Nephron (organoid): ENCODE measurements around the gene AGBL5.

Experiments
- H3K27ac Mint-ChIP-seq, 3 experiments: 2 replicates each; pipeline ENCODE4 v1.8.0; 2020; ENCODE audit warnings: mixed read lengths in 3 of 3, mild to moderate bottlenecking in 2 of 3, moderate library complexity in 1 of 3
- H3K27me3 Mint-ChIP-seq: 2 replicates; pipeline ENCODE4 v1.8.0; 2021; ENCODE audit warnings: low read depth, mild to moderate bottlenecking, moderate library complexity, mixed read lengths
- H3K36me3 Mint-ChIP-seq: 2 replicates; pipeline ENCODE4 v1.8.0; 2020; ENCODE audit warnings: low read depth, mixed read lengths
- H3K4me1 Mint-ChIP-seq: 2 replicates; pipeline ENCODE4 v1.8.0; 2020; ENCODE audit warnings: mixed read lengths
- H3K4me3 Mint-ChIP-seq, 3 experiments: 2 replicates each; pipeline ENCODE4 v1.8.0; 2020; ENCODE audit warnings: mild to moderate bottlenecking in 3 of 3, mixed read lengths in 3 of 3, moderate library complexity in 2 of 3
- H3K9me3 Mint-ChIP-seq: 2 replicates; pipeline ENCODE4 v1.8.0; 2020; ENCODE audit warnings: mixed read lengths
- TF ChIP-seq, protein P1 (sequence below), 3 experiments: fragments of 200-600 bp; sonication (generic); IDR thresholded peaks; one replicate each; pipeline ENCODE4 v1.5.0; 2021; ENCODE audit warnings: antibody characterized with exemption in 3 of 3; ENCODE audit not compliant: unreplicated experiment in 3 of 3

The AGBL5 gene

DNA sequence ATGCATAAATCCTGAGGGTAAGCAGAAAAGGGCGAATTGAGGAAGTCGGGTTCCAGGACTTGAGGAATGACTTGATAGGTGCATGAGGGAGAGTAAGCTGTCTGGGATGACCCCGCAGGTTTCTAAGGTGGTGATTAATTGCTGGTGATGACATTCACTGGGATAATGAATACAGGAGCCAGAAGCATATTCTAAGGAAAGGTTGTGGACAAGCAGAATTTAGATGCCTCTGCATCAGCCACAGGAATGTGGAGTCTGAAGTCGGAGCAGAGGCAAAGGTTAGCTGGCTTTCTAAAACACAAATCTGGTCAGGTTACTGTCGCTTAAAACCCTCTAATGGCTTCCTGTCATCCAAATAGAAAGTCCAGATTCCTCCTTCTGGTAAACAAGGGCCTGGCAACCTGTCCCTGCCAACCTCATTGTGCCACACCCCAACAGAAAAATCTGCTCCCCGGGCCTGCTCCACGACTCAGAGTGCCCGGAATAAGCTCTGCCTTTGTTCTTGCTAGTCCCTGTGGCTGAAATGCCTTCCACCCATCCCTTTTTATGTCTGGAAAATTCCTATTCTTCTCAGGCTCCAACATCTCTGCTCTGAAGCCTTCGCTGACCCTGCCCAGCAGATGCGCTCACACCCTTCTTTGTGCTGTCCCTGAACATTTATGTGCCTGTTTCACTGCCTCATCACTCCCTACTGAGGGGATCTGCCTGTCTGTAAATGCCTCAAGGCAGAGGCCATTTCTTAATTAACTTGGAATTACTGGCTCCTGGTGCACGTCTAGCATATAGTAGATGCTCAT lies 30.0 kb upstream of the AGBL5 start:
- H3K9me3 Mint-ChIP-seq: no peaks in the 10 kb centered on the region

GRCh38 chr2:27023740-27024139 lies 27.7 kb upstream of the AGBL5 start:
- Mint-ChIP-seq H3K36me3 (peaks cover 16% of the 10 kb centered on the region), H3K27me3 (peaks cover 4% of the 10 kb centered on the region)
- TF ChIP-seq, protein P1, sequence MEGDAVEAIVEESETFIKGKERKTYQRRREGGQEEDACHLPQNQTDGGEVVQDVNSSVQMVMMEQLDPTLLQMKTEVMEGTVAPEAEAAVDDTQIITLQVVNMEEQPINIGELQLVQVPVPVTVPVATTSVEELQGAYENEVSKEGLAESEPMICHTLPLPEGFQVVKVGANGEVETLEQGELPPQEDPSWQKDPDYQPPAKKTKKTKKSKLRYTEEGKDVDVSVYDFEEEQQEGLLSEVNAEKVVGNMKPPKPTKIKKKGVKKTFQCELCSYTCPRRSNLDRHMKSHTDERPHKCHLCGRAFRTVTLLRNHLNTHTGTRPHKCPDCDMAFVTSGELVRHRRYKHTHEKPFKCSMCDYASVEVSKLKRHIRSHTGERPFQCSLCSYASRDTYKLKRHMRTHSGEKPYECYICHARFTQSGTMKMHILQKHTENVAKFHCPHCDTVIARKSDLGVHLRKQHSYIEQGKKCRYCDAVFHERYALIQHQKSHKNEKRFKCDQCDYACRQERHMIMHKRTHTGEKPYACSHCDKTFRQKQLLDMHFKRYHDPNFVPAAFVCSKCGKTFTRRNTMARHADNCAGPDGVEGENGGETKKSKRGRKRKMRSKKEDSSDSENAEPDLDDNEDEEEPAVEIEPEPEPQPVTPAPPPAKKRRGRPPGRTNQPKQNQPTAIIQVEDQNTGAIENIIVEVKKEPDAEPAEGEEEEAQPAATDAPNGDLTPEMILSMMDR (IDR thresholded peaks at IDR 0.05; ENCODE audit: unreplicated experiment in 3 of 3): no peak

More for the DNA sequence above, 30.0 kb upstream of the AGBL5 start:
- no peak overlapping the region for H3K4me3 Mint-ChIP-seq
- peaks cover 4% of the 10 kb centered on the region for H3K27me3 Mint-ChIP-seq
- H3K36me3 Mint-ChIP-seq: peaks cover 16% of the 10 kb centered on the region
- peaks cover 38% of the 10 kb centered on the region for H3K4me1 Mint-ChIP-seq
- TF ChIP-seq, protein P1 (IDR thresholded peaks at IDR 0.05; ENCODE audit: unreplicated experiment in 3 of 3): no peak
- H3K27ac Mint-ChIP-seq: peak overlapping the region in 1 of 3 experiments; percentile 14

DNA sequence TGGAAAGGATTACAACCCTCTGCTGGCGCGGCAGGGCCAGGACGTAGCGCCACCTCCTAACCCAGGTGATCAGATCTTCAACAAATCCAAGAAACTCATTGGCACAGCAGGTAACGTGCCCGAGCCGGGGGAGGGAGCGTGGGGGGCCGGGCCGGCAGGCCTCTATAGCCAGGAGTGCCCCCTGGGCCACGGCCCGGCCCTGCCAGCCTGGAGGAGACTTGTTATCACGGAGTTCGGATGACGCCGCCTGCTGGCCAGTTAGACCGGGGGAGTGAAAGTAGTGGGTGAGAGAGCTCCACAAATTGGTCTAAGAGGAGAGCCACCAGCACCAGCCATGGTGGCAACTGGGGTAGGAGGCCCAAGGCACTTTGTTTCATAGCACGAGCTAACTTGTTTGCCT lies 27.3 kb upstream of the AGBL5 start:
- H3K27ac Mint-ChIP-seq: no peak overlapping the region
- no peaks in the 10 kb centered on the region for H3K9me3 Mint-ChIP-seq
- peaks cover 16% of the 10 kb centered on the region for H3K36me3 Mint-ChIP-seq
- H3K4me3 Mint-ChIP-seq: no peak overlapping the region
- peaks cover 4% of the 10 kb centered on the region for H3K27me3 Mint-ChIP-seq
- H3K4me1 Mint-ChIP-seq: peaks cover 31% of the 10 kb centered on the region
- TF ChIP-seq, protein P1 (IDR thresholded peaks at IDR 0.05; ENCODE audit: unreplicated experiment in 3 of 3): no peak

More at GRCh38 chr2:27023740-27024139, 27.7 kb upstream of the AGBL5 start:
- Mint-ChIP-seq H3K9me3 (no peaks in the 10 kb centered on the region), H3K27ac (no peak overlapping the region), H3K4me1 (peaks cover 31% of the 10 kb centered on the region), H3K4me3 (no peak overlapping the region)

GRCh38 chr2:27024812-27025211 lies 26.7 kb upstream of the AGBL5 start:
- Mint-ChIP-seq H3K36me3 (peaks cover 20% of the 10 kb centered on the region), H3K9me3 (no peaks in the 10 kb centered on the region), H3K27ac (no peak overlapping the region), H3K4me3 (no peak overlapping the region), H3K27me3 (peaks cover 4% of the 10 kb centered on the region), H3K4me1 (peaks cover 25% of the 10 kb centered on the region)
- TF ChIP-seq, protein P1 (IDR thresholded peaks at IDR 0.05; ENCODE audit: unreplicated experiment in 3 of 3): no peak

- peaks cover 22% of the 10 kb centered on the region for H3K4me1 Mint-ChIP-seq
- no peak overlapping the region for H3K27ac Mint-ChIP-seq
- H3K9me3 Mint-ChIP-seq: no peaks in the 10 kb centered on the region
- H3K4me3 Mint-ChIP-seq: no peak overlapping the region
- peaks cover 4% of the 10 kb centered on the region for H3K27me3 Mint-ChIP-seq
- H3K36me3 Mint-ChIP-seq: peaks cover 22% of the 10 kb centered on the region
- TF ChIP-seq, protein P1 (IDR thresholded peaks at IDR 0.05; ENCODE audit: unreplicated experiment in 3 of 3): no peak
Observed at GRCh38 chr2:27025281-27025800, 26.1 kb upstream of the AGBL5 start.
